KMS-11 (cell line): Measurements from ENCODE around the gene ARID1A.

Source experiments
- H2AFZ ChIP-seq: fragments of 200-600 bp; sonication (generic); 2 replicates; pipeline ENCODE4 v1.6.1; 2016; ENCODE audit warnings: antibody characterized with exemption, mixed run types, low read depth
- H3K27ac ChIP-seq: fragments of 200-600 bp; sonication (generic); 2 replicates; pipeline ENCODE4 v1.6.1; 2016; ENCODE audit warnings: mild to moderate bottlenecking, mixed run types
- H3K27me3 ChIP-seq: fragments of 200-600 bp; sonication (generic); 2 replicates; pipeline ENCODE4 v1.6.1; 2017; ENCODE audit warnings: mild to moderate bottlenecking, low read depth, mixed run types, moderate library complexity; ENCODE audit not compliant: insufficient read depth
- H3K36me3 ChIP-seq: fragments of 200-600 bp; sonication (generic); 2 replicates; pipeline ENCODE4 v1.6.1; 2017; ENCODE audit warnings: mild to moderate bottlenecking, mixed run types; ENCODE audit not compliant: insufficient read depth
- H3K4me1 ChIP-seq: fragments of 200-600 bp; sonication (generic); 2 replicates; pipeline ENCODE4 v1.6.1; 2016; ENCODE audit warnings: mild to moderate bottlenecking, low read depth, mixed run types; ENCODE audit not compliant: poor library complexity, severe bottlenecking
- H3K4me2 ChIP-seq: fragments of 200-600 bp; sonication (generic); 2 replicates; pipeline ENCODE4 v1.7.0; 2016; ENCODE audit warnings: mild to moderate bottlenecking, mixed run types
- H3K4me3 ChIP-seq: fragments of 200-600 bp; sonication (generic); IDR thresholded peaks from 2 replicates; pipeline ENCODE4 v1.6.1; 2017; ENCODE audit warnings: low read depth, low read length, mixed read lengths; ENCODE audit not compliant: insufficient read depth
- H3K79me2 ChIP-seq: fragments of 200-600 bp; sonication (generic); 2 replicates; pipeline ENCODE4 v1.6.1; 2016; ENCODE audit warnings: low read depth, mixed run types; ENCODE audit not compliant: insufficient read depth
- H3K9ac ChIP-seq: fragments of 200-600 bp; sonication (generic); 2 replicates; pipeline ENCODE4 v1.6.1; 2016; ENCODE audit warnings: mild to moderate bottlenecking, mixed run types
- H4K20me1 ChIP-seq: fragments of 200-600 bp; sonication (generic); 2 replicates; pipeline ENCODE4 v1.6.1; 2016; ENCODE audit warnings: mild to moderate bottlenecking, mixed run types; ENCODE audit not compliant: insufficient read depth
- CTCF ChIP-seq: fragments of 200-600 bp; sonication (generic); conservative IDR thresholded peaks from 2 replicates; pipeline ENCODE4 v1.6.1; 2017; ENCODE audit warnings: low read depth, mild to moderate bottlenecking, antibody characterized with exemption, low read length, moderate library complexity, mixed read lengths

ARID1A gene

GRCh38 chr1:26775666-26776065 lies 79.9 kb downstream of the ARID1A start:
- Histone ChIP-seq H3K4me1 (no peaks in the 10 kb centered on the region), H3K4me2 (no peak overlapping the region), H3K27ac (no peak overlapping the region), H2AFZ (no peak overlapping the region), H4K20me1 (0 out of 2 replicates have a peak, but pooled peaks cover under 1% of the 10 kb centered on the region), H3K9ac (no peak overlapping the region), H3K36me3 (peaks cover 13% of the 10 kb centered on the region; the same call in 1 of the 2 replicates), H3K4me3 (no peak overlapping the region), H3K79me2 (no peaks in the 10 kb centered on the region), H3K27me3 (no peaks in the 10 kb centered on the region)
- TF ChIP-seq CTCF, result no peak

DNA sequence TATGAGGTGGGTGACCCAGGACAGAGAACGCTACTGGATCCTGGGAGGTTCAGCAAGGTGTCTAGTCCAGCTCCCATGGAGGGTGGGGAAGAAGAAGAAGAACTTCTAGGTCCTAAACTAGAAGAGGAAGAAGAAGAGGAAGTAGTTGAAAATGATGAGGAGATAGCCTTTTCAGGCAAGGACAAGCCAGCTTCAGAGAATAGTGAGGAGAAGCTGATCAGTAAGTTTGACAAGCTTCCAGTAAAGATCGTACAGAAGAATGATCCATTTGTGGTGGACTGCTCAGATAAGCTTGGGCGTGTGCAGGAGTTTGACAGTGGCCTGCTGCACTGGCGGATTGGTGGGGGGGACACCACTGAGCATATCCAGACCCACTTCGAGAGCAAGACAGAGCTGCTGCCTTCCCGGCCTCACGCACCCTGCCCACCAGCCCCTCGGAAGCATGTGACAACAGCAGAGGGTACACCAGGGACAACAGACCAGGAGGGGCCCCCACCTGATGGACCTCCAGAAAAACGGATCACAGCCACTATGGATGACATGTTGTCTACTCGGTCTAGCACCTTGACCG lies 83.4 kb downstream of the ARID1A start:
- no peak overlapping the region for H3K4me2 ChIP-seq
- peaks cover 10% of the 10 kb centered on the region; the same call in 1 of the 2 replicates for H3K36me3 ChIP-seq
- H3K9ac ChIP-seq, result no peak overlapping the region
- no peaks in the 10 kb centered on the region for H3K79me2 ChIP-seq
- no peak overlapping the region for H2AFZ ChIP-seq
- H3K27me3 ChIP-seq, result peaks cover 2% of the 10 kb centered on the region; the same call in 1 of the 2 replicates
- peaks cover 26% of the 10 kb centered on the region for H3K4me1 ChIP-seq
- H3K27ac ChIP-seq, result no peak overlapping the region
- TF ChIP-seq CTCF, result no peak
- H3K4me3 ChIP-seq, result no peak overlapping the region
- H4K20me1 ChIP-seq, result 0 out of 2 replicates have a peak, but pooled peaks cover 6% of the 10 kb centered on the region

DNA sequence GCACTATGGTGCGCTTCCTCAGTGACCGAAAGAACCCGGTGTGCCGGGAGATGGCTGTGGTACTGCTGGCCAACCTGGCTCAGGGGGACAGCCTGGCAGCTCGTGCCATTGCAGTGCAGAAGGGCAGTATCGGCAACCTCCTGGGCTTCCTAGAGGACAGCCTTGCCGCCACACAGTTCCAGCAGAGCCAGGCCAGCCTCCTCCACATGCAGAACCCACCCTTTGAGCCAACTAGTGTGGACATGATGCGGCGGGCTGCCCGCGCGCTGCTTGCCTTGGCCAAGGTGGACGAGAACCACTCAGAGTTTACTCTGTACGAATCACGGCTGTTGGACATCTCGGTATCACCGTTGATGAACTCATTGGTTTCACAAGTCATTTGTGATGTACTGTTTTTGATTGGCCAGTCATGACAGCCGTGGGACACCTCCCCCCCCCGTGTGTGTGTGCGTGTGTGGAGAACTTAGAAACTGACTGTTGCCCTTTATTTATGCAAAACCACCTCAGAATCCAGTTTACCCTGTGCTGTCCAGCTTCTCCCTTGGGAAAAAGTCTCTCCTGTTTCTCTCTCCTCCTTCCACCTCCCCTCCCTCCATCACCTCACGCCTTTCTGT lies 84.6 kb downstream of the ARID1A start:
- Histone ChIP-seq H3K4me3 (no peak overlapping the region), H3K9ac (no peak overlapping the region), H2AFZ (no peak overlapping the region), H4K20me1 (0 out of 2 replicates have a peak, but pooled peaks cover 6% of the 10 kb centered on the region), H3K27ac (no peak overlapping the region), H3K79me2 (no peaks in the 10 kb centered on the region), H3K36me3 (peaks cover 9% of the 10 kb centered on the region; the same call in 1 of the 2 replicates), H3K4me2 (no peak overlapping the region), H3K27me3 (peaks cover 7% of the 10 kb centered on the region), H3K4me1 (peaks cover 38% of the 10 kb centered on the region)
- no peak for TF ChIP-seq CTCF

DNA sequence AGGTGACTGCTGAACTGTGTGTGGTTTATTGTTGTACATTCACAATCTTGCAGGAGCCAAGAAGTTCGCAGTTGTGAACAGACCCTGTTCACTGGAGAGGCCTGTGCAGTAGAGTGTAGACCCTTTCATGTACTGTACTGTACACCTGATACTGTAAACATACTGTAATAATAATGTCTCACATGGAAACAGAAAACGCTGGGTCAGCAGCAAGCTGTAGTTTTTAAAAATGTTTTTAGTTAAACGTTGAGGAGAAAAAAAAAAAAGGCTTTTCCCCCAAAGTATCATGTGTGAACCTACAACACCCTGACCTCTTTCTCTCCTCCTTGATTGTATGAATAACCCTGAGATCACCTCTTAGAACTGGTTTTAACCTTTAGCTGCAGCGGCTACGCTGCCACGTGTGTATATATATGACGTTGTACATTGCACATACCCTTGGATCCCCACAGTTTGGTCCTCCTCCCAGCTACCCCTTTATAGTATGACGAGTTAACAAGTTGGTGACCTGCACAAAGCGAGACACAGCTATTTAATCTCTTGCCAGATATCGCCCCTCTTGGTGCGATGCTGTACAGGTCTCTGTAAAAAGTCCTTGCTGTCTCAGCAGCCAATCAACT lies 85.5 kb downstream of the ARID1A start:
- Histone ChIP-seq H3K79me2 (no peaks in the 10 kb centered on the region), H3K27me3 (peaks cover 10% of the 10 kb centered on the region), H2AFZ (no peak overlapping the region), H3K36me3 (peaks cover 4% of the 10 kb centered on the region; the same call in 1 of the 2 replicates), H4K20me1 (0 out of 2 replicates have a peak, but pooled peaks cover 6% of the 10 kb centered on the region), H3K4me3 (no peak overlapping the region), H3K4me1 (peaks cover 47% of the 10 kb centered on the region), H3K27ac (no peak overlapping the region), H3K9ac (no peak overlapping the region), H3K4me2 (no peak overlapping the region)
- TF ChIP-seq CTCF, result no peak
